Measurements from ENCODE around the gene SDCCAG8.

The SDCCAG8 gene

GRCh38 chr1:243473227-243474135 is 217.6 kb downstream of the SDCCAG8 start:
- TF ChIP-seq ZFX (IDR thresholded peaks at IDR 0.05; ENCODE audit: borderline replicate concordance) (no peak), CTCF (IDR thresholded peaks at IDR 0.05) (no peak)
- H3K27ac ChIP-seq, result no peak overlapping the region

GRCh38 chr1:243474136-243474881 is 218.5 kb downstream of the SDCCAG8 start:
- no peak overlapping the region for H3K27ac ChIP-seq
- TF ChIP-seq CTCF (IDR thresholded peaks at IDR 0.05) (no peak), ZFX (IDR thresholded peaks at IDR 0.05; ENCODE audit: borderline replicate concordance) (no peak)

GRCh38 chr1:243474906-243475305 is 219.1 kb downstream of the SDCCAG8 start:
- no peak overlapping the region for H3K27ac ChIP-seq
- no peak for TF ChIP-seq ZFX (IDR thresholded peaks at IDR 0.05; ENCODE audit: borderline replicate concordance)
- no peak for TF ChIP-seq CTCF (IDR thresholded peaks at IDR 0.05)

GRCh38 chr1:243475966-243476365 is 220.1 kb downstream of the SDCCAG8 start:
- H3K27ac ChIP-seq, result no peak overlapping the region
- TF ChIP-seq CTCF (IDR thresholded peaks at IDR 0.05) (no peak), ZFX (IDR thresholded peaks at IDR 0.05; ENCODE audit: borderline replicate concordance) (no peak)

GRCh38 chr1:243477731-243478290 is 222.0 kb downstream of the SDCCAG8 start:
- TF ChIP-seq CTCF (IDR thresholded peaks at IDR 0.05) (no peak), ZFX (IDR thresholded peaks at IDR 0.05; ENCODE audit: borderline replicate concordance) (no peak)
- H3K27ac ChIP-seq, result no peak overlapping the region

- H3K27ac ChIP-seq, result no peak overlapping the region
- no peak for TF ChIP-seq ZFX (IDR thresholded peaks at IDR 0.05; ENCODE audit: borderline replicate concordance)
- no peak for TF ChIP-seq CTCF (IDR thresholded peaks at IDR 0.05)
Measured at GRCh38 chr1:243481101-243481500, 225.3 kb downstream of the SDCCAG8 start.
